Measurements from ENCODE around the gene SALL4. TPM values are rescaled to one million over a fixed set of nuclear protein-coding genes. Genes with fewer than 3 reads are reported as not detected.

The SALL4 gene
- total and polyA plus RNA-seq, 2 of the 8 experiments (the other 6 are each of a cell fraction or from before 2014, with no cell fraction given) = 108 to 235 TPM

DNA sequence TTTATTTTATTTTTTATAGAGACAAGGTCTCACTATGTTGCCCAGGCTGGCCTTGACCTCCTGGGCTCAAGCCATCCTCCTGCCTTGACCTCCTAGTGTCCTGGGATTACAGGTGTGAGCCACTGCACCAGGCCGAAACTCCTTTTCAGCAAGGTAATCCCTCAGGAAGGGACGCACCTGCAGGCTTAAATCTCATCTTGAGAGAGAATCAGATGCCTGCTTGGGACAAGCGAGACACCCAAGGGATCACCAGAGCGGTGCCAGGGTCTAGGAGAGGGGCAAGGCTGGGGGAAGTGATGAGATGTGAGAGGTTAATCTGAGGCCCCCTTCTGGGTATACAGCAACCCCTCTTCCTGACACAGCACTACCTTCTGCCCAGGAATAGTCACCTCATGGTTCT, 30.1 kb downstream of the SALL4 start:
- TF ChIP-seq POLR2A (IDR thresholded peaks at IDR 0.05; ENCODE audit: control extremely low read depth in 1 of 2, low read depth in 2 of 2, low read length in 2 of 2) (no peak), SIRT6 (IDR thresholded peaks at IDR 0.05; ENCODE audit: low read length) (no peak), BACH1 (IDR thresholded peaks at IDR 0.05; ENCODE audit: low read length) (no peak), FOSL1 (IDR thresholded peaks at IDR 0.05; ENCODE audit: insufficient read depth, low read depth, low read length) (no peak)
- no peak overlapping the region for H2BK12ac ChIP-seq (ENCODE audit: low read depth, low read length)
- ChIA-PET POLR2A (ENCODE audit: partially characterized antibody) (no interaction called here), CTCF (ENCODE audit: partially characterized antibody) (no interaction called here)
- 91% methylated on average over 4 of the region's 4 CpGs; no CpG with 5 or more reads in 1 of the 2 experiments for WGBS, 2 experiments (ENCODE audit: extremely low coverage in 1 of 2, insufficient coverage in 1 of 2, insufficient read length in 1 of 2, insufficient replicate concordance in 2 of 2, low coverage in 1 of 2, low lambda C conversion rate in 2 of 2, missing lambda C conversion rate in 1 of 2)
- DNase-seq (ENCODE audit: low read depth in 1 of 2, low spot score in 2 of 2) (no peak), FAIRE-seq (no peak)
- no peak overlapping the region for H2AK5ac ChIP-seq (ENCODE audit: low read depth, low read length)
- no peak overlapping the region for H3K18ac ChIP-seq (ENCODE audit: extremely low read depth, low read length)
- no peaks in the 10 kb centered on the region for H3K79me2 ChIP-seq (ENCODE audit: control insufficient read depth in 1 of 2, insufficient read depth in 2 of 2, low read length in 2 of 2)
- H2BK20ac ChIP-seq (ENCODE audit: low read length) = no peak overlapping the region
- no peak overlapping the region for H4K91ac ChIP-seq (replicated peaks; ENCODE audit: insufficient read length, low read length)
- no peak overlapping the region for H2AFZ ChIP-seq (ENCODE audit: low read length)
- no peak overlapping the region for H3K9ac ChIP-seq (replicated peaks in 1 of 4; ENCODE audit: extremely low read depth in 1 of 4, low read depth in 3 of 4, low read length in 3 of 4)
- no peak overlapping the region for H2BK15ac ChIP-seq (ENCODE audit: low read length)
- H3K9me3 ChIP-seq (ENCODE audit: insufficient read depth in 2 of 2, low read depth in 1 of 2, low read length in 1 of 2) = no peaks in the 10 kb centered on the region
- no peak overlapping the region for H3K14ac ChIP-seq (ENCODE audit: insufficient read length)
- H2BK5ac ChIP-seq (ENCODE audit: low read depth, low read length) = no peak overlapping the region
- H3K4me2 ChIP-seq (ENCODE audit: insufficient read depth in 1 of 2, low read depth in 2 of 2, low read length in 2 of 2) = no peak overlapping the region
- H3K36me3 ChIP-seq (ENCODE audit: control insufficient read depth in 2 of 4, insufficient read depth in 4 of 4, low read length in 3 of 4) = no peaks in the 10 kb centered on the region
- no peak overlapping the region for H3K27ac ChIP-seq (ENCODE audit: low read depth, low read length)
- H3K27me3 ChIP-seq (replicated peaks in 1 of 4; ENCODE audit: control insufficient read depth in 3 of 4, extremely low read depth in 1 of 4, insufficient read depth in 3 of 4, low read length in 3 of 4) = no peaks in the 10 kb centered on the region; a peak in 1 of 7 replicates
- H3K23ac ChIP-seq (ENCODE audit: insufficient read length) = no peak overlapping the region
- H3K4me1 ChIP-seq (replicated peaks in 1 of 4; ENCODE audit: control insufficient read depth in 3 of 4, insufficient read depth in 4 of 4, low read length in 3 of 4) = peaks cover 0 to 2% (median 0%) of the 10 kb centered on the region in 4 experiments; a peak in 1 of 7 replicates
- H2BK120ac ChIP-seq (replicated peaks; ENCODE audit: low read depth, low read length) = no peak overlapping the region
- no peaks in the 10 kb centered on the region for H3K79me1 ChIP-seq (ENCODE audit: low read depth, low read length)
- no peak overlapping the region for H3K4ac ChIP-seq (replicated peaks; ENCODE audit: insufficient read length, low read depth, low read length)
- peaks cover 6% of the 10 kb centered on the region; the same call in 1 of the 2 replicates for H3K23me2 ChIP-seq (ENCODE audit: low read depth, low read length)
- H3K4me3 ChIP-seq (ENCODE audit: extremely low read depth in 1 of 4, insufficient read depth in 2 of 4, low read depth in 3 of 4, low read length in 4 of 4) = no peak overlapping the region
- peaks cover 0 to 3% of the 10 kb centered on the region in 2 experiments for H4K20me1 ChIP-seq (replicated peaks in 1 of 2; ENCODE audit: control insufficient read depth in 1 of 2, insufficient read depth in 2 of 2, low read length in 2 of 2)
- no peak overlapping the region for H4K8ac ChIP-seq (ENCODE audit: extremely low read depth, insufficient read depth, low read length)
- H3K56ac ChIP-seq (replicated peaks; ENCODE audit: insufficient read length, low read depth, low read length) = no peak overlapping the region
- H4K5ac ChIP-seq (ENCODE audit: insufficient read length, low read depth, low read length) = no peak overlapping the region
